Gastrocnemius medialis (tissue), 4 donors: Measurements from ENCODE around the gene MFAP5. TPM values are rescaled to one million over a fixed set of nuclear protein-coding genes. Genes with fewer than 3 reads are reported as not detected.
A peak's percentile ranks its signal among the peaks of the same experiment; 100 is the strongest.

Experiments
- ATAC-seq, 2 donors: fragments of 150-250 bp; one replicate each; pipeline ENCODE4 v1.9.1; 2016
- DNase-seq, 2 donors: peaks; one replicate each; pipeline ENCODE4 v3.0.0-alpha.2; 2019
- H3K27ac ChIP-seq, 4 donors: fragments of 200-600 bp; sonication (generic); 1 replicate in 1 of 4; 2 replicates in 3 of 4; pipeline ENCODE4 v1.5.1; 2016 to 2018; ENCODE audit warnings: mild to moderate bottlenecking in 2 of 4, moderate library complexity in 1 of 4
- H3K27me3 ChIP-seq, 3 donors: fragments of 200-600 bp; sonication (generic) in 2 of 3; 1 replicate in 1 of 3; 2 replicates in 2 of 3; pipeline versions ENCODE4 v1.5.1 to v1.6.0; 2016 to 2019; ENCODE audit warnings: mild to moderate bottlenecking in 1 of 3, moderate library complexity in 1 of 3
- H3K36me3 ChIP-seq, 2 donors: fragments of 200-600 bp; sonication (generic) in 1 of 2; one replicate each; pipeline ENCODE4 v1.5.1; 2017 to 2018
- H3K4me1 ChIP-seq, 2 donors: fragments of 200-600 bp; sonication (generic) in 1 of 2; one replicate each; pipeline ENCODE4 v1.5.1; 2016 to 2017; ENCODE audit warnings: mild to moderate bottlenecking in 2 of 2
- H3K4me3 ChIP-seq, 4 donors: fragments of 200-600 bp; sonication (generic) in 3 of 4; 1 replicate in 1 of 4; 2 replicates in 3 of 4; pipeline ENCODE4 v1.5.1; 2016 to 2019; ENCODE audit warnings: mild to moderate bottlenecking in 2 of 4
- H3K9me3 ChIP-seq, 3 donors: fragments of 200-600 bp; sonication (generic) in 2 of 3; 1 replicate in 1 of 3; 2 replicates in 2 of 3; pipeline ENCODE4 v1.5.1; 2016 to 2019
- CTCF ChIP-seq, 5 experiments: fragments of 450-650 bp in 3 of 5; fragments of 200-600 bp in 2 of 5; sonication (generic) in 2 of 5; IDR thresholded peaks in 4 of 5; conservative IDR thresholded peaks in 1 of 5; 1 replicate in 4 of 5; 2 replicates in 1 of 5; pipeline ENCODE4 v1.5.1; 2016 to 2019; ENCODE audit warnings: antibody characterized with exemption in 5 of 5, mild to moderate bottlenecking in 3 of 5, moderate library complexity in 3 of 5
- POLR2A ChIP-seq, 2 donors: fragments of 450-650 bp; IDR thresholded peaks; one replicate each; pipeline ENCODE4 v1.6.1; 2017; ENCODE audit warnings: antibody characterized with exemption in 2 of 2, mild to moderate bottlenecking in 2 of 2, moderate library complexity in 2 of 2
- in situ Hi-C, 4 donors: fragments of 200-750 bp; cut with MboI; loops; one replicate each; pipeline versions ENCODE4 v1.15.0 to v1.8.0; 2017; ENCODE audit warnings: low sequenced_read_pairs in 4 of 4
- intact Hi-C: fragments of 100-400 bp; cut with DNase I; formaldehyde crosslinking; loops from one replicate; pipeline ENCODE4 v1.15.1; 2023; ENCODE audit warnings: low total_unique reads
- total RNA-seq, 4 donors: library from RNA; depleted of rRNA; stranded (reverse); fragments of >200 nt; gene quantifications; one replicate each; pipeline versions ENCODE4 v1.1.0 to v1.2.3, GENCODE V29; 2016

MFAP5 gene
- total RNA-seq, 4 donors from 2014 or later: 31.1 to 78.2 (median 52.0) TPM

- in situ Hi-C loops (loop anchor here in 3 of 4 donors (25.0 kb wide), 2 partner anchors 340 to 365 kb away; no protein-coding TSS in a partner anchor), intact Hi-C loops (loop anchor here (5.0 kb wide), 1 partner anchor 370 kb away; no protein-coding TSS in a partner anchor)
- Histone ChIP-seq H3K4me3 (peak overlapping the region; percentile 81 to 97 (median 88)), H3K27ac (peak overlapping the region; percentile 89 to 94 (median 90)), H3K9me3 (no peaks in the 10 kb centered on the region), H3K27me3 (no peaks in the 10 kb centered on the region), H3K4me1 (peaks cover 19 to 24% of the 10 kb centered on the region in 2 donors), H3K36me3 (peaks cover 0 to 10% of the 10 kb centered on the region in 2 donors)
- ATAC-seq: peak; percentile 25 to 37
- no peak for DNase-seq
- TF ChIP-seq CTCF (IDR thresholded peaks at IDR 0.05 in 4 of 5, conservative IDR thresholded peaks at IDR 0.05 in 1 of 5): peak in 1 of 5 experiments; percentile 7
- no peak for TF ChIP-seq POLR2A (IDR thresholded peaks at IDR 0.05)
Measured at GRCh38 chr12:8697120-8697475, 34.5 kb upstream of the MFAP5 start.

GRCh38 chr12:8696442-8697090 is 33.9 kb upstream of the MFAP5 start:
- no peak for ATAC-seq
- H3K27me3 ChIP-seq: no peaks in the 10 kb centered on the region
- H3K27ac ChIP-seq: peak overlapping the region; percentile 89 to 94 (median 90)
- intact Hi-C loops: loop anchor here (5.0 kb wide), 1 partner anchor 371 kb away; no protein-coding TSS in a partner anchor
- no peaks in the 10 kb centered on the region for H3K9me3 ChIP-seq
- no peak for DNase-seq
- TF ChIP-seq POLR2A (IDR thresholded peaks at IDR 0.05) (no peak), CTCF (IDR thresholded peaks at IDR 0.05 in 4 of 5, conservative IDR thresholded peaks at IDR 0.05 in 1 of 5) (no peak)
- H3K4me1 ChIP-seq: peaks cover 20 to 24% of the 10 kb centered on the region in 2 donors
- peak overlapping the region; percentile 81 to 97 (median 88) for H3K4me3 ChIP-seq
- peaks cover 0 to 10% of the 10 kb centered on the region in 2 donors for H3K36me3 ChIP-seq
- in situ Hi-C loops: loop anchor here in 3 of 4 donors (25.0 kb wide), 2 partner anchors 341 to 366 kb away; no protein-coding TSS in a partner anchor

- no peak for TF ChIP-seq CTCF (IDR thresholded peaks at IDR 0.05 in 4 of 5, conservative IDR thresholded peaks at IDR 0.05 in 1 of 5)
- no peak for TF ChIP-seq POLR2A (IDR thresholded peaks at IDR 0.05)
- H3K36me3 ChIP-seq: peaks cover 0 to 2% of the 10 kb centered on the region in 2 donors
- no peak overlapping the region for H3K27ac ChIP-seq
- no peak overlapping the region for H3K4me3 ChIP-seq
- in situ Hi-C loops (loop anchor here in 3 of 4 donors (25.0 kb wide), 2 partner anchors 342 to 367 kb away; no protein-coding TSS in a partner anchor), intact Hi-C loops (loop anchor here (5.0 kb wide), 1 partner anchor 372 kb away; no protein-coding TSS in a partner anchor)
- H3K4me1 ChIP-seq: peaks cover 20 to 24% of the 10 kb centered on the region in 2 donors
- H3K27me3 ChIP-seq: no peaks in the 10 kb centered on the region
- ATAC-seq (no peak), DNase-seq (no peak)
- no peaks in the 10 kb centered on the region for H3K9me3 ChIP-seq
Measured at GRCh38 chr12:8695116-8695515, 32.5 kb upstream of the MFAP5 start.

GRCh38 chr12:8692573-8692972 is 29.9 kb upstream of the MFAP5 start:
- Histone ChIP-seq H3K36me3 (no peaks in the 10 kb centered on the region), H3K4me3 (no peak overlapping the region), H3K27ac (peak overlapping the region in 3 of 4 donors; percentile 49 to 67 (median 59)), H3K9me3 (no peaks in the 10 kb centered on the region), H3K4me1 (peaks cover 16 to 27% of the 10 kb centered on the region in 2 donors), H3K27me3 (no peaks in the 10 kb centered on the region)
- no peak for ATAC-seq
- intact Hi-C loops (no loop called here), in situ Hi-C loops (loop anchor here in 3 of 4 donors (25.0 kb wide), 2 partner anchors 345 to 370 kb away; no protein-coding TSS in a partner anchor)
- no peak for DNase-seq
- TF ChIP-seq CTCF (IDR thresholded peaks at IDR 0.05 in 4 of 5, conservative IDR thresholded peaks at IDR 0.05 in 1 of 5): no peak
- TF ChIP-seq POLR2A (IDR thresholded peaks at IDR 0.05): no peak
